ENCODE measurements around the gene SPINK5. TPM values are rescaled to one million over a fixed set of nuclear protein-coding genes. Genes with fewer than 3 reads are reported as not detected.

The SPINK5 gene
- total RNA-seq, 1 experiment from 2014 or later = not detected

DNA sequence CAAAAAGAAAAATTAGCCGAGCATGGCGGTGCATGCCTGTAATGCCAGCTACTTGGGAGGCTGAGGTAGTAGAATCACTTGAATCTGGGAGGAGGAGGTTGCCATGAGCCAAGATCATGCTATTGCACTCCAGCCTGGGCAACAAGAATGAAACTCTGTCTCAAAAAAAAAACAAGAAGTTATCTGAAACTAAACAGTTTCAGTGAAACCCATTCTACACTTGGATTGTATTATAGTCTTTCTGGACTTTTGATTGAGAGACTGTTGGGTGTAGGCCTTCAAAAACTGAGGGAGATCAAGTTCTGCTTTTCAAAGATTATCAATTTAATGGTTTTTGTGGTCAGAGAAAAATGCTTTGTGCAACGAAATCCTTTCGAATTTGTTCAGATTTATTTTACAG is 34.6 kb upstream of the SPINK5 start:
- no peaks in the 10 kb centered on the region for H3K36me3 ChIP-seq (ENCODE audit: control insufficient read depth, insufficient read depth, low read length)
- H3K27ac ChIP-seq (ENCODE audit: low read length) = no peak overlapping the region
- no peaks in the 10 kb centered on the region for H3K9me3 ChIP-seq (ENCODE audit: control insufficient read depth, insufficient read depth, low read depth, low read length)
- TF ChIP-seq, protein P1, sequence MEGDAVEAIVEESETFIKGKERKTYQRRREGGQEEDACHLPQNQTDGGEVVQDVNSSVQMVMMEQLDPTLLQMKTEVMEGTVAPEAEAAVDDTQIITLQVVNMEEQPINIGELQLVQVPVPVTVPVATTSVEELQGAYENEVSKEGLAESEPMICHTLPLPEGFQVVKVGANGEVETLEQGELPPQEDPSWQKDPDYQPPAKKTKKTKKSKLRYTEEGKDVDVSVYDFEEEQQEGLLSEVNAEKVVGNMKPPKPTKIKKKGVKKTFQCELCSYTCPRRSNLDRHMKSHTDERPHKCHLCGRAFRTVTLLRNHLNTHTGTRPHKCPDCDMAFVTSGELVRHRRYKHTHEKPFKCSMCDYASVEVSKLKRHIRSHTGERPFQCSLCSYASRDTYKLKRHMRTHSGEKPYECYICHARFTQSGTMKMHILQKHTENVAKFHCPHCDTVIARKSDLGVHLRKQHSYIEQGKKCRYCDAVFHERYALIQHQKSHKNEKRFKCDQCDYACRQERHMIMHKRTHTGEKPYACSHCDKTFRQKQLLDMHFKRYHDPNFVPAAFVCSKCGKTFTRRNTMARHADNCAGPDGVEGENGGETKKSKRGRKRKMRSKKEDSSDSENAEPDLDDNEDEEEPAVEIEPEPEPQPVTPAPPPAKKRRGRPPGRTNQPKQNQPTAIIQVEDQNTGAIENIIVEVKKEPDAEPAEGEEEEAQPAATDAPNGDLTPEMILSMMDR (IDR thresholded peaks at IDR 0.05) = no peak
- TF ChIP-seq POLR2AphosphoS5 (IDR thresholded peaks at IDR 0.05; ENCODE audit: low read depth, low read length) (no peak), TCF7L2 (IDR thresholded peaks at IDR 0.05; ENCODE audit: low read depth, low read length) (no peak), SIN3A (IDR thresholded peaks at IDR 0.05; ENCODE audit: borderline replicate concordance, insufficient read depth, low read depth, low read length) (no peak)
- TF ChIP-seq, protein P2, sequence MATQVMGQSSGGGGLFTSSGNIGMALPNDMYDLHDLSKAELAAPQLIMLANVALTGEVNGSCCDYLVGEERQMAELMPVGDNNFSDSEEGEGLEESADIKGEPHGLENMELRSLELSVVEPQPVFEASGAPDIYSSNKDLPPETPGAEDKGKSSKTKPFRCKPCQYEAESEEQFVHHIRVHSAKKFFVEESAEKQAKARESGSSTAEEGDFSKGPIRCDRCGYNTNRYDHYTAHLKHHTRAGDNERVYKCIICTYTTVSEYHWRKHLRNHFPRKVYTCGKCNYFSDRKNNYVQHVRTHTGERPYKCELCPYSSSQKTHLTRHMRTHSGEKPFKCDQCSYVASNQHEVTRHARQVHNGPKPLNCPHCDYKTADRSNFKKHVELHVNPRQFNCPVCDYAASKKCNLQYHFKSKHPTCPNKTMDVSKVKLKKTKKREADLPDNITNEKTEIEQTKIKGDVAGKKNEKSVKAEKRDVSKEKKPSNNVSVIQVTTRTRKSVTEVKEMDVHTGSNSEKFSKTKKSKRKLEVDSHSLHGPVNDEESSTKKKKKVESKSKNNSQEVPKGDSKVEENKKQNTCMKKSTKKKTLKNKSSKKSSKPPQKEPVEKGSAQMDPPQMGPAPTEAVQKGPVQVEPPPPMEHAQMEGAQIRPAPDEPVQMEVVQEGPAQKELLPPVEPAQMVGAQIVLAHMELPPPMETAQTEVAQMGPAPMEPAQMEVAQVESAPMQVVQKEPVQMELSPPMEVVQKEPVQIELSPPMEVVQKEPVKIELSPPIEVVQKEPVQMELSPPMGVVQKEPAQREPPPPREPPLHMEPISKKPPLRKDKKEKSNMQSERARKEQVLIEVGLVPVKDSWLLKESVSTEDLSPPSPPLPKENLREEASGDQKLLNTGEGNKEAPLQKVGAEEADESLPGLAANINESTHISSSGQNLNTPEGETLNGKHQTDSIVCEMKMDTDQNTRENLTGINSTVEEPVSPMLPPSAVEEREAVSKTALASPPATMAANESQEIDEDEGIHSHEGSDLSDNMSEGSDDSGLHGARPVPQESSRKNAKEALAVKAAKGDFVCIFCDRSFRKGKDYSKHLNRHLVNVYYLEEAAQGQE (IDR thresholded peaks at IDR 0.05; ENCODE audit: insufficient read depth in 1 of 2, low read depth in 2 of 2, low read length in 1 of 2) = no peak
- H3K4me1 ChIP-seq (ENCODE audit: control insufficient read depth, insufficient read depth, low read length) = no peaks in the 10 kb centered on the region
- ATAC-seq = no peak
- intact Hi-C loops (cut with micrococcal nuclease; ENCODE audit: unreplicated experiment) (no loop called here), in situ Hi-C loops (cut with HindIII; ENCODE audit: low pct_unique_long_range_greater_than_20kb, low sequenced_read_pairs) (no loop called here)
- BruUV-seq (replicated peaks) = no TSS peak
- ChIA-PET POLR2A (no interaction called here), CTCF (no interaction called here)
- DNase-seq (ENCODE audit: low read depth, low spot score) = no peak
- no peaks in the 10 kb centered on the region for H3K27me3 ChIP-seq (ENCODE audit: control insufficient read depth, insufficient read depth, low read length)
- no peak overlapping the region for H3K4me3 ChIP-seq (ENCODE audit: low read depth in 2 of 2, low read length in 2 of 2)

DNA sequence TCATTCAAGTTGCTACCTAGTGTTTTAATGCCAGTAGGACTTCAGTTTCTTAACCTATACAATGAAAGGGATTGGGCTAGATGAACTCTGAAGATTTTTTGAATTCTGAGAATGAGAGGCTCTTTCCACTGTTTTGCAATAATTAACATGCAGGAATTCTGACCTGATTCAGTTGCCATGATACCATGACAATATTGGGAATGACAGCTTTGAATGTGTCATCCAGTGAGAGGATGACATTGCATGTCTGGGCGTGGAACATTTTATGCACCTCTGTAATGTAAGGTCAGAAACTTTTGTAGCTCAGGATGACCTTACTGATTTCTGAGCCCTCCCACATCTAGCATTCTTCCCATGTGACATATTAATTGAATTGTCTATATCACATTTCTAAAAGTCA is 30.6 kb upstream of the SPINK5 start:
- intact Hi-C loops (cut with micrococcal nuclease; ENCODE audit: unreplicated experiment) (no loop called here), in situ Hi-C loops (cut with HindIII; ENCODE audit: low pct_unique_long_range_greater_than_20kb, low sequenced_read_pairs) (no loop called here)

More for the DNA sequence above, 30.6 kb upstream of the SPINK5 start:
- no TSS peak for BruUV-seq (replicated peaks)
- DNase-seq (ENCODE audit: low read depth, low spot score) (no peak), ATAC-seq (no peak)
- TF ChIP-seq, protein P2 (IDR thresholded peaks at IDR 0.05; ENCODE audit: insufficient read depth in 1 of 2, low read depth in 2 of 2, low read length in 1 of 2) = no peak
- no peak for TF ChIP-seq SIN3A (IDR thresholded peaks at IDR 0.05; ENCODE audit: borderline replicate concordance, insufficient read depth, low read depth, low read length)
- TF ChIP-seq, protein P1 (IDR thresholded peaks at IDR 0.05) = no peak
- no peak for TF ChIP-seq POLR2AphosphoS5 (IDR thresholded peaks at IDR 0.05; ENCODE audit: low read depth, low read length)
- no peaks in the 10 kb centered on the region for H3K9me3 ChIP-seq (ENCODE audit: control insufficient read depth, insufficient read depth, low read depth, low read length)
- ChIA-PET POLR2A (no interaction called here), CTCF (no interaction called here)
- H3K4me3 ChIP-seq (ENCODE audit: low read depth in 2 of 2, low read length in 2 of 2) = no peak overlapping the region
- H3K36me3 ChIP-seq (ENCODE audit: control insufficient read depth, insufficient read depth, low read length) = no peaks in the 10 kb centered on the region
- H3K27me3 ChIP-seq (ENCODE audit: control insufficient read depth, insufficient read depth, low read length) = no peaks in the 10 kb centered on the region
- no peak overlapping the region for H3K27ac ChIP-seq (ENCODE audit: low read length)
- no peaks in the 10 kb centered on the region for H3K4me1 ChIP-seq (ENCODE audit: control insufficient read depth, insufficient read depth, low read length)
